ENCODE results near the gene ACSL4. TPM values are rescaled to one million over a fixed set of nuclear protein-coding genes. Genes with fewer than 3 reads are reported as not detected.

The ACSL4 gene
- polyA plus RNA-seq, 1 of the 3 experiments (the other 2 are of a cell fraction), result 18.1 TPM

DNA sequence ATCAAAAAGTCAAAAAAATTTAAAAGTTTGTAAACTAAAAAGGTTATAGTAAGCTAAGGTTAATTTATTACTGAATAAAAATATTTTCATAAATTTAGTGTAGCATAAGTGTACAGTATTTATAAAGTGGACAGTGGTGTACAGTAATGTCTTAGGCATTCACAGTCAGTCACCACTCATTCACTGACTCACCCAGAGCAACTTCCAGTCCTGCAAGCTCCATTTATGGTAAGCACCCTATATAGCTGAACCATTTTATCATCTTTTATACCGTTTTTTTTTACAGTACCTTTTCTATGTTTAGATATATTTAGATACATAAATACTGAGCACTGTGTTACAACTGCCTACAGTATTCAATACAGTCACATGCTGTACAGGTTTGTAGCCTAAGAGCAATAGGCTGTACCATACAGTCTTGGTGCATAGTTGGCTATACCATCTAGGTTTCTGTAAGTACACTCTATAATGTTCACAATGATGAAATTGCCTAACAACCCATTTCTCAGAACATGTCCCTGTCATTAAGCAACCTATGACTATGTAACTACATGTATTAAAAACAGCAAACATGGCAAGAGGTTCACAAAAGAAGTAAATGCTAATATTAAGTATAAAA lies 18.6 kb downstream of the ACSL4 start:
- ChIA-PET POLR2A (no interaction called here), CTCF (interaction anchor here (0.9 to 7.0 kb wide), 6 partner anchors 9 to 177 kb away, joined by 3 to 105 read pairs (median 4); no protein-coding TSS in a partner anchor)
- Histone ChIP-seq H3K9me3 (no peaks in the 10 kb centered on the region), H3K36me3 (replicated peaks in 1 of 2; ENCODE audit: control insufficient read depth in 1 of 2, insufficient read depth in 2 of 2, low read length in 1 of 2) (no peaks in the 10 kb centered on the region), H3K4me1 (ENCODE audit: control insufficient read depth in 1 of 2, insufficient read depth in 2 of 2, low read depth in 1 of 2, low read length in 1 of 2) (peaks cover 0 to 13% of the 10 kb centered on the region in 2 experiments; a peak in 1 of 4 replicates), H3F3A (replicated peaks; ENCODE audit: insufficient read depth) (peaks cover 14% of the 10 kb centered on the region), H3K79me2 (ENCODE audit: insufficient read depth) (peaks cover 84% of the 10 kb centered on the region), H4K20me1 (ENCODE audit: insufficient read depth) (no peaks in the 10 kb centered on the region; the same call in 1 of the 2 replicates), H3K27me3 (ENCODE audit: insufficient read depth) (peaks cover 4% of the 10 kb centered on the region; the same call in 1 of the 2 replicates), H3K4me3 (ENCODE audit: low read depth in 2 of 2, low read length in 1 of 2) (no peak overlapping the region), H3K9ac (no peak overlapping the region), H3K27ac (ENCODE audit: low read depth in 2 of 2, low read length in 1 of 2) (peak overlapping the region in 1 of 2 experiments; percentile 73; a peak in 2 of 4 replicates), H3K9me2 (no peaks in the 10 kb centered on the region), H2AFZ (ENCODE audit: low read depth) (no peak overlapping the region), H3K4me2 (peak overlapping the region; percentile 8; the same call in 1 of the 2 replicates)
- TF ChIP-seq JUND (IDR thresholded peaks at IDR 0.05) (peak; percentile 88), CHD2 (IDR thresholded peaks at IDR 0.05; ENCODE audit: low read length, partially characterized antibody) (no peak), FOSL2 (IDR thresholded peaks at IDR 0.05; ENCODE audit: borderline replicate concordance, low read depth) (peak; percentile 87), USF2 (IDR thresholded peaks at IDR 0.05; ENCODE audit: borderline replicate concordance, low read depth, low read length) (no peak), RXRA (IDR thresholded peaks at IDR 0.05; ENCODE audit: borderline replicate concordance, low read depth) (no peak), EZH2phosphoT487 (IDR thresholded peaks at IDR 0.05; ENCODE audit: borderline replicate concordance, low read depth) (no peak), RFX5 (IDR thresholded peaks at IDR 0.05; ENCODE audit: low read length) (no peak), POLR2AphosphoS5 (IDR thresholded peaks at IDR 0.05; ENCODE audit: low read depth, low read length) (no peak), TEAD4 (IDR thresholded peaks at IDR 0.05; ENCODE audit: borderline replicate concordance, insufficient read depth) (no peak), YY1 (IDR thresholded peaks at IDR 0.05; ENCODE audit: low read depth) (no peak), FOXM1 (IDR thresholded peaks at IDR 0.05; ENCODE audit: low read depth) (peak; percentile 20; the same call in 1 of the 2 replicates), PBX3 (IDR thresholded peaks at IDR 0.05) (peak; percentile 45; the same call in 1 of the 2 replicates), GABPA (IDR thresholded peaks at IDR 0.05; ENCODE audit: low read depth) (no peak), RCOR1 (IDR thresholded peaks at IDR 0.05; ENCODE audit: low read length) (no peak), NRF1 (IDR thresholded peaks at IDR 0.05; ENCODE audit: low read depth, low read length) (no peak), MEF2A (IDR thresholded peaks at IDR 0.05; ENCODE audit: borderline replicate concordance, low read depth) (no peak), FOXJ3 (CRISPR knock-in tag; IDR thresholded peaks at IDR 0.05) (no peak), CTCF (IDR thresholded peaks at IDR 0.05) (no peak), TCF12 (IDR thresholded peaks at IDR 0.05) (peak; percentile 52), GATA2 (CRISPR knock-in tag; IDR thresholded peaks at IDR 0.05) (no peak), EP300 (IDR thresholded peaks at IDR 0.05; ENCODE audit: borderline replicate concordance in 1 of 2, low read depth in 1 of 2, low read length in 1 of 2) (peak in 1 of 2 experiments; percentile 44; a peak in 1 of 4 replicates), TAF1 (IDR thresholded peaks at IDR 0.05; ENCODE audit: borderline replicate concordance, low read depth, low read length) (no peak)
- TF ChIP-seq, protein P1, sequence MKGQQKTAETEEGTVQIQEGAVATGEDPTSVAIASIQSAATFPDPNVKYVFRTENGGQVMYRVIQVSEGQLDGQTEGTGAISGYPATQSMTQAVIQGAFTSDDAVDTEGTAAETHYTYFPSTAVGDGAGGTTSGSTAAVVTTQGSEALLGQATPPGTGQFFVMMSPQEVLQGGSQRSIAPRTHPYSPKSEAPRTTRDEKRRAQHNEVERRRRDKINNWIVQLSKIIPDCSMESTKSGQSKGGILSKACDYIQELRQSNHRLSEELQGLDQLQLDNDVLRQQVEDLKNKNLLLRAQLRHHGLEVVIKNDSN (IDR thresholded peaks at IDR 0.05; ENCODE audit: borderline replicate concordance, low read depth), result no peak
- WGBS (ENCODE audit: low lambda C conversion rate), result 2% methylated on average over 1 of the region's 1 CpG
- DNase-seq, result no peak

Measured in SK-N-SH (cell line).